ENCODE measurements around the gene CCNY. TPM values are rescaled to one million over a fixed set of nuclear protein-coding genes. Genes with fewer than 3 reads are reported as not detected.

The CCNY gene
- total and polyA plus RNA-seq, 2 of the 13 experiments (the other 11 are each of a cell fraction or from before 2014, with no cell fraction given) = 48.2 to 54.7 TPM

GRCh38 chr10:35316218-35316967 lies 19.9 kb upstream of the CCNY start:
- intact Hi-C loops (cut with micrococcal nuclease; ENCODE audit: unreplicated experiment) (no loop called here), in situ Hi-C loops (cut with HindIII; ENCODE audit: extremely low pct_ligation_motif_present, low pct_unique_long_range_greater_than_20kb) (no loop called here)
- H3K9ac ChIP-seq (ENCODE audit: insufficient read depth, low read depth, low read length) = no peak overlapping the region
- 97% methylated on average over 4 of the region's 4 CpGs for WGBS (ENCODE audit: low lambda C conversion rate)
- H3K79me2 ChIP-seq (ENCODE audit: insufficient read depth, low read length) = no peaks in the 10 kb centered on the region
- TF ChIP-seq NFYB (CRISPR knock-in tag; IDR thresholded peaks at IDR 0.05) (no peak), TERF1 (CRISPR knock-in tag; IDR thresholded peaks at IDR 0.05) (no peak), ZBTB38 (CRISPR knock-in tag; IDR thresholded peaks at IDR 0.05) (no peak), REPIN1 (CRISPR knock-in tag; IDR thresholded peaks at IDR 0.05; ENCODE audit: borderline replicate concordance, low read depth) (no peak), ZNF773 (CRISPR knock-in tag; IDR thresholded peaks at IDR 0.05; ENCODE audit: borderline replicate concordance) (no peak), ZNF547 (CRISPR knock-in tag; IDR thresholded peaks at IDR 0.05) (no peak)
- 0 out of 5 replicates have a peak, but pooled peaks cover 0 to 4% of the 10 kb centered on the region in 2 experiments for H3K36me3 ChIP-seq (replicated peaks in 1 of 2; ENCODE audit: control insufficient read depth in 1 of 2, insufficient read depth in 2 of 2, low read length in 2 of 2)
- H3K9me3 ChIP-seq (ENCODE audit: low read length) = no peaks in the 10 kb centered on the region
- ATAC-seq = no peak
- no peak for DNase-seq (ENCODE audit: low spot score)
- no peak overlapping the region for H3K4me2 ChIP-seq (ENCODE audit: low read depth, low read length)
- H3K4me3 ChIP-seq (replicated peaks in 1 of 3; ENCODE audit: insufficient read depth in 1 of 3, low read depth in 2 of 3, low read length in 3 of 3) = no peak overlapping the region
- no peaks in the 10 kb centered on the region for H3K27me3 ChIP-seq (ENCODE audit: control insufficient read depth in 1 of 2, insufficient read depth in 2 of 2, low read length in 2 of 2)
- no peak overlapping the region for H3K27ac ChIP-seq (ENCODE audit: extremely low read length, insufficient read depth, low read length)
- ChIA-PET CTCF (ENCODE audit: low intra/inter-chr PET ratio, low total read pairs) (no interaction called here), POLR2A (no interaction called here)
- no peaks in the 10 kb centered on the region for H3K4me1 ChIP-seq (ENCODE audit: insufficient read depth, low read length)
- no peak for FAIRE-seq
- no TSS peak for BruUV-seq (replicated peaks)
- no peak overlapping the region for H2AFZ ChIP-seq (ENCODE audit: low read length)
- H4K20me1 ChIP-seq (ENCODE audit: insufficient read depth, low read length) = no peaks in the 10 kb centered on the region

GRCh38 chr10:35318551-35318950 lies 17.8 kb upstream of the CCNY start:
- no peak for FAIRE-seq

More at GRCh38 chr10:35318551-35318950, 17.8 kb upstream of the CCNY start:
- BruUV-seq (replicated peaks) = no TSS peak
- Histone ChIP-seq H3K36me3 (replicated peaks in 1 of 2; ENCODE audit: control insufficient read depth in 1 of 2, insufficient read depth in 2 of 2, low read length in 2 of 2) (0 out of 5 replicates have a peak, but pooled peaks cover 0 to 4% of the 10 kb centered on the region in 2 experiments), H3K4me2 (ENCODE audit: low read depth, low read length) (no peak overlapping the region), H3K9me3 (ENCODE audit: low read length) (no peaks in the 10 kb centered on the region), H3K4me1 (ENCODE audit: insufficient read depth, low read length) (no peaks in the 10 kb centered on the region), H2AFZ (ENCODE audit: low read length) (no peak overlapping the region), H3K79me2 (ENCODE audit: insufficient read depth, low read length) (no peaks in the 10 kb centered on the region), H3K9ac (ENCODE audit: insufficient read depth, low read depth, low read length) (no peak overlapping the region), H4K20me1 (ENCODE audit: insufficient read depth, low read length) (no peaks in the 10 kb centered on the region), H3K4me3 (replicated peaks in 1 of 3; ENCODE audit: insufficient read depth in 1 of 3, low read depth in 2 of 3, low read length in 3 of 3) (no peak overlapping the region), H3K27ac (ENCODE audit: extremely low read length, insufficient read depth, low read length) (no peak overlapping the region), H3K27me3 (ENCODE audit: control insufficient read depth in 1 of 2, insufficient read depth in 2 of 2, low read length in 2 of 2) (no peaks in the 10 kb centered on the region)
- ChIA-PET CTCF (ENCODE audit: low intra/inter-chr PET ratio, low total read pairs) (no interaction called here), POLR2A (no interaction called here)
- ATAC-seq (no peak), DNase-seq (ENCODE audit: low spot score) (no peak)
- 94% methylated on average over 4 of the region's 4 CpGs for WGBS (ENCODE audit: low lambda C conversion rate)
- TF ChIP-seq MAFF (IDR thresholded peaks at IDR 0.05; ENCODE audit: low read depth, low read length) (peak; percentile 52; the same call in 1 of the 2 replicates), MAFK (conservative IDR thresholded peaks at IDR 0.05 in 1 of 2, IDR thresholded peaks at IDR 0.05 in 1 of 2; ENCODE audit: low read length in 2 of 2) (peak; percentile 29 to 67; a peak in 3 of 4 replicates), ZNF549 (CRISPR knock-in tag; IDR thresholded peaks at IDR 0.05) (no peak)
- in situ Hi-C loops (cut with HindIII; ENCODE audit: extremely low pct_ligation_motif_present, low pct_unique_long_range_greater_than_20kb) (no loop called here), intact Hi-C loops (cut with micrococcal nuclease; ENCODE audit: unreplicated experiment) (no loop called here)

Measured in HepG2 (cell line).